Measurements from ENCODE around the gene DCDC2. TPM values are rescaled to one million over a fixed set of nuclear protein-coding genes. Genes with fewer than 3 reads are reported as not detected.

Gene DCDC2
- total RNA-seq, 2 experiments from 2014 or later = not detected

Other genes with a start within 250 kb of the DCDC2 start
- gene NRSN1, start 231.8 kb downstream of the DCDC2 start, total RNA-seq = not detected
- 10 to 100 TPM; 17.8 to 18.7 TPM for gene MRS2, start 44.9 kb upstream of the DCDC2 start, total RNA-seq
- under 1 TPM; 0.10 to 0.15 TPM for gene GPLD1, start 131.5 kb upstream of the DCDC2 start, total RNA-seq
- 1 to 10 TPM; 3.2 to 3.6 TPM for gene ALDH5A1, start 136.9 kb upstream of the DCDC2 start, total RNA-seq